Bronchial epithelial cell (primary cell): Measurements from ENCODE around the gene LRFN3. TPM values are rescaled to one million over a fixed set of nuclear protein-coding genes. Genes with fewer than 3 reads are reported as not detected.

Source experiments
- DNase-seq: peaks from one replicate; pipeline ENCODE4 v3.0.0-alpha.2; 2010; ENCODE audit warnings: low read depth
- FAIRE-seq: peaks from 2 replicates; lab custom pipeline; 2011; peaks lifted over from hg19 to GRCh38; lab: Jason Lieb, UNC
- H3K27me3 ChIP-seq: 2 replicates; pipeline ENCODE4 v1.5.1; 2011; ENCODE audit warnings: low read length; ENCODE audit not compliant: control insufficient read depth, insufficient read depth
- H3K36me3 ChIP-seq: 2 replicates; pipeline ENCODE4 v1.5.1; 2011; ENCODE audit warnings: low read length; ENCODE audit not compliant: control insufficient read depth, insufficient read depth
- H3K4me3 ChIP-seq: 2 replicates; pipeline ENCODE4 v1.5.1; 2011; ENCODE audit warnings: mild to moderate bottlenecking, low read depth, low read length, control low read depth
- CTCF ChIP-seq: IDR thresholded peaks from 2 replicates; pipeline ENCODE4 v1.5.1; 2011; ENCODE audit warnings: mild to moderate bottlenecking, moderate library complexity, low read length, control low read depth, inconsistent platforms; ENCODE audit not compliant: insufficient read depth, severe bottlenecking
- total RNA-seq: library from RNA; depleted of rRNA; stranded (reverse); fragments of >200 nt; gene quantifications from 2 replicates; pipeline ENCODE4 v1.2.1, GENCODE V29; 2014

Gene LRFN3
- total RNA-seq, 1 donor from 2014 or later = 0.79 TPM

- TF ChIP-seq CTCF = no peak
- no peaks in the 10 kb centered on the region for H3K27me3 ChIP-seq
- H3K36me3 ChIP-seq = no peaks in the 10 kb centered on the region
- no peak overlapping the region for H3K4me3 ChIP-seq
- FAIRE-seq (no peak), DNase-seq (no peak)
Observed at GRCh38 chr19:35939307-35940077, 3.3 kb downstream of the LRFN3 start.

- TF ChIP-seq CTCF = no peak
- FAIRE-seq = no peak
- no peak overlapping the region for H3K4me3 ChIP-seq
- no peaks in the 10 kb centered on the region for H3K36me3 ChIP-seq
- H3K27me3 ChIP-seq = no peaks in the 10 kb centered on the region
- DNase-seq = no peak
Observed at GRCh38 chr19:35940078-35940775, 4.1 kb downstream of the LRFN3 start.

DNA sequence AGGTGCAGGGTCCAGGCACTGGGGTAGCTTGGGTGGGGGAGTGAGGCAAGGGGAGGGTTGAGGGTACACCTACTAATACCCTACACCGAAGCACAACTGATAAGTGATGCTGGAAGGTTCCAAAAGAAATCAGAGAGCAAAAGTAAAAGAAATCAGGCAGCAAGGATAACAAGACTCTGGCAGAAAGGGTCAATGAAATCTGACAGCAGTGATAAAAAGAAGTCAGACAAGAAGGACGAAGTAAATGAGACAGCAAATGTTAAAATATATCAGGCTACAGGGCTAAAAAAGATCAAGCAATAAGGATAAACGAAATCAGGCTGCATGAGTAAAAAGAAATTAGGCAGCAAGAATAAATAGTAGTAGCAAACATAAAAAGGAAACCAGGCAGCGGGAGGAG lies 4.7 kb downstream of the LRFN3 start:
- H3K27me3 ChIP-seq = no peaks in the 10 kb centered on the region
- no peak for TF ChIP-seq CTCF
- DNase-seq = no peak
- H3K36me3 ChIP-seq = no peaks in the 10 kb centered on the region
- H3K4me3 ChIP-seq = no peak overlapping the region
- FAIRE-seq = no peak

DNA sequence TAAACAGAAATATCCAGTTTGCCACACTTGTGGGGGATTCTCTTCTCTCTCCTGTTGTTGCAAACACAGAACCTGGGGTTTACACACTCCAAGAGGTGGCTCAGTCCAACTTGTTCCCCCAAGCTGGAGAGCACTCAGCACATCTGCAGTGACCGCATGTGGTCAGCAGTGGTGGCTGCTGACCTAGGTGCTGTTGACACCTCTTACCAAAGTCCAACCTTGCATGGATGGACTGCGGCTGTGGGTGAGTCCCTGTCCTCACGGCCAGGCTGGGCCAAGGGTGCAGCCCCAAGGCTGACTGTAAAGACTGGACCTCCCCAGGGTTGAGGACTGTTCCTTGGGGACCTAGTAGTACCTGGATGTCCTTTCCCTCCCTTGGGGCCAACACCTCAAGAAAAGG lies 6.1 kb downstream of the LRFN3 start:
- no peak overlapping the region for H3K4me3 ChIP-seq
- FAIRE-seq = no peak
- no peaks in the 10 kb centered on the region for H3K27me3 ChIP-seq
- no peak for DNase-seq
- TF ChIP-seq CTCF = no peak
- no peaks in the 10 kb centered on the region for H3K36me3 ChIP-seq

GRCh38 chr19:35943321-35944301 lies 7.4 kb downstream of the LRFN3 start:
- Histone ChIP-seq H3K36me3 (no peaks in the 10 kb centered on the region), H3K4me3 (no peak overlapping the region), H3K27me3 (no peaks in the 10 kb centered on the region)
- FAIRE-seq (no peak), DNase-seq (no peak)
- no peak for TF ChIP-seq CTCF
